ENCODE measurements around the gene ROPN1B.
"Not testable (repeated sequence)": the region's sequence is repeated elsewhere in the genome, so short reads cannot be mapped to it uniquely, and the experiment has no call there.

The ROPN1B gene

DNA sequence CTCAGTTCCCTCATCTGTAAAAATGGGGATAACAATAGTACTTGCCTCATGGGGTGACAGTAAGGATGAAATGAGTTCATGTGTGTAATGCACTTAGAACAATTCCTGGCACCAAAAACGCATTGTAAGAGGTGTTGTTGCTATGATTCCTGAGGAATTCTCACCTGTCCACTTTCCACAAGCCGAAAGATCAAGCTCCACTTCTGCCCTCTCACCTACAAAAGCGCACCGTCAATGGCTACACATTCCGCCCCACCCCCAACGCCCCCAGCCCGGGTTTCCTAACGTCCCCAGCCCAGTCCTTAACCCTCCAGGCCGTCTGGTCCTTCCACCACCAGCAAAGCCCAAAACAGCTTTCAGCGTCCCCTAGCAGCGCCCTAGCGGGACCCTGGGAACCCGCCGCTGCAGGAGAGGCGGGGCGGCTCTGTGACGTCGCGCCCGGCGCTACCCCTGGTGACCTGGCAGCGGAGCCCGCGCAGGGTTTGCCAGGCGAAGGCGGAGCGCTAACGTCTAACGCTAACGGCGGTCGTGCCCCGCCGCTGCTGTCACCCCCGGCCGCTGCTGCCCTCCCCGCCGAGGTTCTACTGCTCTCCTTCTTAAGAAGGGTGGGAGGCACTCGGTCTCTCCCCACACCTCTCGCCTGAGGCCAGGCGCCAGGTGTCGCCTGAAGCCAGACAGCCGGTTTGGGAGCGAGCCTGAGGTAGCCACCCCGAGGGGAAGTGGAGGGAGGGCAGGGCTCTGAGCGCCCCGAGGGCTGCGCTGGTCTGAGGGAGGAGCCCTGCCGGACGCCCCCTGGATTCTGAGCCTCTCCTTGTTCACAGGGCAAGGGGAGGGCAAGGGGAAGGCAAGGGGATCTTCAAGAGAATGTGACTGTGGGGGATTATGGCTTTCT is at the start of gene ROPN1B:
ROPN1B (plus strand) TSS at position 478 of the 892 bp plus-strand sequence. CDS start 2,877 bp downstream, outside the sequence.
- DNase-seq (ENCODE audit: low read depth in 2 of 2), result not testable (repeated sequence)

DNA sequence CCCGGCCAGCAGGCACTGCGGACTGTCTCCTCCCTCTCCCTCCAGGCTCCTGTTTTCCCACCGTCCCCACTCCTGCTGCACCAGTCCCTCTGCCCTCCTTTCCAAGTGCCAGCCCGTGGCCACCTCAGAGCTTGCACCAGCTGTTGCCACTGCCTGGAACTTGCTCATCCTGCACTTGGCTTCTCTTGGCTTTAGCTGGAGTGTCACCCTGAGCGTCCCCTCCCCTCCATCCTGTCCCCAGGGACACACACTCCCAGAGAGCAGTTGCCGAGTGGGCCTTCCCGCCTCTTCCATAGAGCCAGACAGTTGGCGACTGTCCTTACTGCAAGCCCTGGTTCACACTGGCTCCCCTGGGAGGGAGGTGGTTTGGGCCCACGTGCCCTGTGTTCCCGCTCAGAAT is 48.8 kb upstream of the ROPN1B start:
- not testable (repeated sequence) for DNase-seq (ENCODE audit: low read depth in 2 of 2)

DNA sequence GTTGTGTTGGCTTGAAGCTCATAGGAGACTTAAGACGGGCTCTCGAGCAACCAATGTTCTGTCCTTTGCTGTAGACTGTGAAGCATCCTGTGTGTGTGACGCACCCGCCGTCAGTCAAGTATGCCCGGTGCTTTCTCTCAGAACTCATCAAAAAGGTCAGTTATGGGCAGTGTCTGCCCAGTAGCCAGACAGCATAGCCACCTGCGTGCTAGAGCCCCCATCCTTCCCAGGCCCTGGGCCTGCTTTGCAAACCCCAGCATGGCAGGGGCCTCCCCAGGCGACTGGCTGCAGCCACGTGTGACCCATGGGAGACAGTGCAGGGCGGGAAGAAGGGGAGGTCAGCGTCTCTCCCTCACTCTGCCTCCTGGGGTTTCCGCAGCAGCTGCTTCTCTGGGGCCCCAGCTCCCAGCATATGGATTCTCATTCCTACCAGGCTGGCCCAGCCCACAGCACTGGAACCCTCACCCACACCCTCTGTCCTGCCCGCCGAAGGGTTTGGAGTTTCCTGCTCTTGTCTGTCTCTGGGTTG is 48.2 kb upstream of the ROPN1B start:
- DNase-seq (ENCODE audit: low read depth in 2 of 2), result not testable (repeated sequence)

DNA sequence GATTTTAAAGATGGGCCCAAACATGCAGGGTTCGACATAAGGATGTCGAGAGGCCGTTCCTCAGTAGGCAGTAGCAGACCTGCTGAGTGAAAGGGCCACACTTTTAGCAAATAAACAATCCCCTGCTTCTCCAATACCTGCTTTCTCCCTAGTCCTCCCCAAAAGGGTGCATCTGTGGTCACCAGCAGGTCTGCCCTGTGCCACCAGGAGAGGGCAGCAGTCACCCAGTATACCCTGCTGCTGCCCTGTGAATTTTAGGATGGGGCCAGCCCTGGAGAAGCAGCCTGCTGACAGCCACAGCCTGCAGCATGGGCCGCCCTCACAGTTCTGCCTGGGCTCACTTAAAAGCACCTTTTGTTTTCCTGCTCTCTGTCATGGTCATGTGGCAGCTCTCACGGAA is 47.3 kb upstream of the ROPN1B start:
- not testable (repeated sequence) for DNase-seq (ENCODE audit: low read depth in 2 of 2)

DNA sequence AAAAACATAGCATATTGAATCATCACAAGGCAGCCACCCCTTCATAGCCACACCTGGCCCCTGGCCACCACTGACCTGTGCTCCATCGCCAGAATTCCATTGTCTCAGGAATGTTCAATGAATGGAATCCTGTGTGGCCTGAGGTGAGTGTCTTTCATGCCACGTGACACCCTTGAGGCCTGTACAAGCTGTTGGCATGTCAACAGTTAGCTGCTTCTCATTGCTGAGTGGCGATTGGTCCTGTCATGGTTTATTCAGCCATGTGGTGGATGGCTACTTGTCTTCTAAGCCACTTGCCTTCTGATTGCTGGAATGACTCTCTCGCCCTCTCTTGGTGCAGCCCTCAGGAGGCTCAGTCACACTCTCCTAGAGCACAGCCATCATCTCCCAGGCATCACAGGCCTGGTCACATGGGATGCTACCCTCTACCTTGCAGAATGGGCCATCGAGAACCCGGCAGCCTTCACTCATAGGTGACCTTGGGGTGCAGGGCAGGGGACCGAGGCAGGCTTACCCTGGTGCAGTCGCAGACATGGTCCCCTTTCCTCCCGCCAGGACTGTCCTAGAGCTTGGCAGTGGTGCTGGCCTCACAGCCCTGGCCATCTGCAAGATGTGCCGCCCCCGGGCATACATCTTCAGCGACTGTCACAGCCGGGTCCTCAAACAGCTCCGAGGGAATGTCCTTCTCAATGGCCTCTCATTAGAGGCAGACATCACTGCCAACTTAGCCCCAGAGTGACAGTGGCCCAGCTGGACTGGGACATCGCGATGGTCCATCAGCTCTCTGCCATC is 45.5 kb upstream of the ROPN1B start:
- DNase-seq (ENCODE audit: low read depth in 2 of 2), result not testable (repeated sequence)

DNA sequence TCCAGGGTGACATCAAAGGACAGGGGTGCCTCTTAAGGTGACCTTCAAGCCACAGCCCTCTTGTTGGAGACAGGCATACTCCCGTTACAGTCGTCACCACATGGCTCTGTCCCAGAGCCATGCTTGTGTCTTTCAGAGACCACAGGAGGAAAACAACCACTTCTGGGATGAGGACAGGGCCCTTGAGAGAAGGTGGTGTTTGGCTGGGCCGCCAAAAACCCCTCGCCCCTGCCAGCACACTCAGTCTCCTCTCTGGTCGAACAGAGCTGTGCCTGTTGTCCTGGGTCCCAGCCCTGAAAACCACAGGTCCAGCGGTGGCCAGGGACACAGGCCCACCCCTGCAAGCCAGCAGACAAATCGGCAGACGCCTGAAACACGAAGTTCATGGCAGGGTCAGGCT is 44.7 kb upstream of the ROPN1B start:
- DNase-seq (ENCODE audit: low read depth in 2 of 2), result not testable (repeated sequence)

DNA sequence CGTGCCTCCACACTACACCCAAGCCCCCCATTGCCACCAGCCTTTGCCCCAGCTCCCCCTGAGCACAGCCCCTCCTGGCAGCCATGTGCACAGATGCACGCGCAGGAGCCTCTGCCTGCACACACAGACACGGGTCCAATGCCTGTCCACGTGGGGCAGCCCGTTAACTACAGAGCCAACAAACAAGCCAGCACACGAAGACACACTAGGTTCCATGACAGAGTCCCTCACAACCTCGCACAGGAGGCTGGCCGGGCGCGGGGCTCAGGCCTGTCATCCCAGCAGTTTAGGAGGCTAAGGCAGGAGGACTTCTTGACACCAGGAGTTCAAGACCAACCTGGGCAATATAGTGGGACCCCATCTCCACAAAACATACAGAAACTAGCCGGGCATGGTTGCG is 43.3 kb upstream of the ROPN1B start:
- DNase-seq (ENCODE audit: low read depth in 2 of 2), result not testable (repeated sequence)

DNA sequence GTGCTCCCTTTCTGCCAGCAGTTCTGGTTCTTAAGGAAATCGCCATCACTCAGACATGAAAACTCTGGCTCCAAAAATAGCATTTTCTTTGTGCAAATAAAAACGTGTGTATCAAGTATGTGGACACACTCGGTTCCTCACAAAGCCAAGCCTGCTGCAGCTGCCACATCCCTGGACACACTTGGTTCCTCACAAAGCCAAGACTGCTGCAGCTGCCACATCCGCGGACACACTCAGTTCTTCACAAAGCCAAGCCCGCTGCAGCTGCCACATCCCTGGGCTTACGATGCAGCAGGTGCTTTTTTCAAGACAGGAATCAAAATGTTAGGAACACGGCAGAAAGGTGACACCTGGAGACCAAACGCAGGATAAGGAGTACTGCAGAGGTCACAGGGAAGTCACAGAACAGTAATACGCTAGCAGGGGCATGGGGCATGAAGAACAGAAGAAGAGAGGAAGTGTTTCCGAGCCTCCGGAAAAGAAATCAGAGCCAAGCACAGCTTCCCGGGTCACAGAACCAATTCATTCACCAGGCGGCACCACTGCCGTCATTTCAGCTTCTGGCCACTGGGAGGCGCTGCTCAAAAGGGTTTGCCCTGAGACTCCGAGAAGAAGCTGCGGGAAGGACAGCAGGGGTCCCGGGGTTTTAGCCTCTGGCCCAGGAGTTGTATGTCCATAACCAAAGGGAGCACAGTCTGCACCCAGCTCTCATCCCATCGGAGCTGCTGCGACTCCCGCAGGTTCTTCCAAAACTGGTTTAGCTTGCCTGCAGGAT is 40.0 kb upstream of the ROPN1B start:
- DNase-seq (ENCODE audit: low read depth in 2 of 2), result peak; percentile 17 to 43

DNA sequence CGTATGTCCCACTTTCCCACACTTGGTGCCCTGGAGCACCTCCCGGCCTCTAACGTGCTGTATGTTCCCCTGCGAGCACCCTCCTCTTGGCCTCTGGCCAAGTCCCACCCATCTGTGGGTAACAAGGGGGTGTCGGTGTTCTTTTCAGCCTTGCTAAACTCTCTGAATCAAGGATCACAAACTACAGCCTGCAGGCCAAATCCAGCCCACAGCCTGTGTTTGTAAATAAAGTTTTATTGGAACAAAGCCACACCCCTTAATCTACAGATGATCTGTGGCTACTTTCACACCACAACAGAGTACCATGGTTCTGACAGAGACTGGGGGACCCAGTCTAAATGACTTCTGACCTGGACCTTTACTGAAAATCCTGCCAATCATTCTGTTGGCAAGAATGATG is 39.2 kb upstream of the ROPN1B start:
- DNase-seq (ENCODE audit: low read depth in 2 of 2), result not testable (repeated sequence)

DNA sequence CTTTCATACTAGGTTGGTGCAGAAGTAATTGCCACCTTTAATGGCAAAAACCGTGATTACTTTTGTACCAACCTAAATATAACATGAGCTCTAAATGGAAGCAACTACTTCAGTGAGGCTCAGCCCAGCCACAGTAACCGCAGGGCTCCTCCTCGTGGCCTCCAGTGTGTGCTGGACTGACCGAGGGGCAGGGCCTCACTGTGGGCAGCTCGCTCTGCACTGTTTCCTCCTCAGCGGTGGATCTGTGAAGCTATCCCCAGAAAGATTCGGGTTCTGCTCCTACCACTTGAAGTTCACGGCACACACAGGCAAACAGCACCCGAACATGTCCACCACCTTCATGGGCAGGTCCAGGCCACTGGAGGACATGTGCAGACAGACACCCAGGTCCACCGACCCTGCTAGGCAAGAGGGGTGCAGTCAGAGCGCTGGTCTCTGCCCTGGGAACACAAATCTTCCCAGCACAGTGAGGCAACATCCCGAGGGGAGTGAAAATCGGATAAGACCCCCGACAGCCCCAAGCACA is 37.6 kb upstream of the ROPN1B start:
- DNase-seq (ENCODE audit: low read depth in 2 of 2), result not testable (repeated sequence)

DNA sequence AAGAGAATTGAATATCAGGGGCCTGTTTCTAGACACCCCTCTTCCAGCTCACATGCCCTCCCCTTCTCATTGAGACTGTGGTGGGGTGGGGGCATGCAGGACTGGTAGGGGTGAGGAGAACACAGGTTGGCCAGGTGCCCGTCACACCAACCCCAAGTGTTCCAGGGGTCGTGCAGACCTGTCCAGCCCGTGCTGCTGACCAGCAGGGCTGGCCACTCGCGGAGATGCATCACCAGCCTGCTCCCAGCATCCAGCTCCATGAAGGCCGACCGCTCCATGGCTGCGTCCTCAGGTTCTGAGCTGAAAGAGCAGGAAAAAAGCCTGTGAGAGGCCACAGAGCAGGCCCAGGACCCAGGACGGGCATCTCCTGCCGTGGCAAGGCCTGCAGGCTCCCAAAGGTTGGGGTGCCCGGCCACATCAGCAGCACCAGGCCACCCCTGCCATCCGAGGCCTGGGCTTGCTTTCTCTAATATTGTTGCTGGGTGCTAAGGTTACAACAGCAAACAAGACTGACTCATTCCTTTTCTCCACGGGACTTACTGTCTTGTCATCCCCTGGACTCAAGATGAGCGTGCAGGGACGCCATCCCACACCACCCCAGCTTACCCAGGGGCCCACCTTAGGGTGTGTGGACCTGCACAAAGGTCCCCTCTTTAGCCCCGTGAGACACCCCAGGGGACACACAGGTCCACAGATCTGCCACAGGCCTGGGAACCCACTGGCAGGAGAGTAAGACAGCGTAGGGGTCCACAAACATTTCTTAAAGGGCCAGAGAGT is 35.4 kb upstream of the ROPN1B start:
- not testable (repeated sequence) for DNase-seq (ENCODE audit: low read depth in 2 of 2)

DNA sequence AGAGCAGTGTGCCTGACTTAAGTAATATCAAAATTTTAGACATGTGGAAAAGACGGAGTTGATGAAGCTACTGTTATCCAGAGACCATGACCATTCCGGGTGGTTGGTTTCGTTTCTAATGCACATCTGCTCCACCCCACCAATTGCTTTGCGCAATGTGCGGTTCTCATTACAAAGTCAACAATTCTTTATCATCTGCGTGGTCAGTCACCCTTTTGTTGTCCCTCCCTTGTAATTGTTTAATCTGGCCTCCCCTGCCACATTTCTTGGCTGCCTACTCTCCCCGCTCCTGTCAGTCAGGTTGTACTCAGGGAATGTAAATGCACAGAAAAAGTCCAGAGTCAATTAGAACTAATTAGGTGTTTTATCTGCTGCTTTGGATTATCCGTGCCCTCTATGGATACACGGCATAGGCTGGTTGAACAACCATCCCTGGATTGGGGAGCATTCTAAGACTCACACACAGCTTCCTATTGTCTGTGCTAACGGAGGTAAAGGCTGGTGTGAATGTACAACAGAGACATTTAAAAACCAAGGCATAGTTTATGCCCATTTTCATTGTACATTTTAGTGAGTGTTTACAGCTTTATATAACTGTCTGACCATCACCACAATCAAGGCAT is 33.6 kb upstream of the ROPN1B start:
- not testable (repeated sequence) for DNase-seq (ENCODE audit: low read depth in 2 of 2)

DNA sequence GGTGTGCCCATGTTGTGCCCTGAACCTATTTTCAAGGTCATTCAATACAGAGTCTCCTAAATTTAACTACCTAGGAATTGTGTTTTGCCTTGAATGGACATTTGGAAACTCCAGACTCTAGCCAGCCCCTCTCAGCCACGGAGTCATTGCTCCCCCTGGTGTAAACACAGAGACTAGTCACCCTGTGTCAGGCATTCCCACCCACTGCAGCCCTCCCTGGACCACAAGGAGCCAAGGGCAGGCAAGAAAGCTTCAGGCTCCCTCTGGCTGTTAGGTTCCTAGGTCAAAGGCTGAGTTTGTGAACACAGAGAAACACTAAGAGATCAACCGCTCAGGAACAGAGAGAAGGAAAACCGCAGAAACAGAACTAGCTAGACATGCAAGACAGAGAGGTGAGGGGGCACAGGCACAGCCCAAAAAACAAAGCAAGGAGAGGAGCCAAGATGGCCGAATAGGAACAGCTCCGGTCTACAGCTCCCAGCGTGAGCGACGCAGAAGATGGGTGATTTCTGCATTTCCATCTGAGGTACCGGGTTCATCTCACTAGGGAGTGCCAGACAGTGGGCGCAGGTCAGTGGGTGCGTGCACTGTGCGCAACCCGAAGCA is 32.7 kb upstream of the ROPN1B start:
- not testable (repeated sequence) for DNase-seq (ENCODE audit: low read depth in 2 of 2)

DNA sequence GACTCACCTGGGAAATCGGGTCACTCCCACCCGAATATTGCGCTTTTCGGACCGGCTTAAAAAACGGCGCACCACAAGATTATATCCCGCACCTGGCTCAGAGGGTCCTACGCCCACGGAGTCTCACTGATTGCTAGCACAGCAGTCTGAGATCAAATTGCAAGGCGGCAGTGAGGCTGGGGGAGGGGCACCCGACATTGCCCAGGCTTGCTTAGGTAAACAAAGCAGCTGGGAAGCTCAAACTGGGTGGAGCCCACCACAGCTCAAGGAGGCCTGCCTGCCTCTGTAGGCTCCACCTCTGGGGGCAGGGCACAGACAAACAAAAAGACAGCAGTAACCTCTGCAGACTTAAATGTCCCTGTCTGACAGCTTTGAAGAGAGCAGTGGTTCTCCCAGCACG is 32.1 kb upstream of the ROPN1B start:
- not testable (repeated sequence) for DNase-seq (ENCODE audit: low read depth in 2 of 2)

DNA sequence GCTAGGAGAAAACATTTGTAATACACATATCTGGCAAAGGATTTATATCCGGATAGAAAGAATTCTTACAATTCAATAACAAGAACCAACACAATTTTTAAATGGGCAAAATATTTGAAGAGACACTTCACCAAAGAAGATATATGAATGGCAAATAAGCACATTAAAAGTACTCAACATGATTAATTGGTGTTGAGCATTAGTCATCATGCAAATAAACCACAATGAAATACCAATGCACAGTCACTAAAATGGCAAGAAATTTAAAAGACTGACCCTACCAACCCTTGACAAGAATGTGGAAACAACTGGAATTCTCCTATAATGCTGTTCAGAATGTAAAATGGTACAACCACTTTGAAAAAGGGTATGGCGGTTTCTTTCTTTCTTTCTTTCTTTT is 21.2 kb upstream of the ROPN1B start:
- not testable (repeated sequence) for DNase-seq (ENCODE audit: low read depth in 2 of 2)

DNA sequence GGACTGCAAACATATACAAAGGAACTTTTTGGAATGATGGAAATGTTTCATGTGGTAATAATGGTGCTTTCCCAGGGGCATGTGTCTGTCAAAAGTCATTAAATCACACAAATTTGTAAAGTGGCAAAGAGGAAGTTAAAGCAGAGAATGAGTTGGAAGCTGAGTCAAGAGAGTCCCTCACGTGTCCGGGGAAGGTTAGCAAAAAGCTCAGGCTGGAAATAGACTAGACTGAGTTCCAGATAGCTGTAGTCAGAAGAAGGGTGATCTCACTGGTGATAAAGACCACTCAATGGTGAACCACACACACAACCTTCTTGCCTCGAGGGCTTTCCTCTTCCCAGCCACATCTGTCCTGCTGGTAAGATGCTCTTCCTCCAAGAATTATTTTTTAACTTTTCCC is 20.1 kb upstream of the ROPN1B start:
- not testable (repeated sequence) for DNase-seq (ENCODE audit: low read depth in 2 of 2)

DNA sequence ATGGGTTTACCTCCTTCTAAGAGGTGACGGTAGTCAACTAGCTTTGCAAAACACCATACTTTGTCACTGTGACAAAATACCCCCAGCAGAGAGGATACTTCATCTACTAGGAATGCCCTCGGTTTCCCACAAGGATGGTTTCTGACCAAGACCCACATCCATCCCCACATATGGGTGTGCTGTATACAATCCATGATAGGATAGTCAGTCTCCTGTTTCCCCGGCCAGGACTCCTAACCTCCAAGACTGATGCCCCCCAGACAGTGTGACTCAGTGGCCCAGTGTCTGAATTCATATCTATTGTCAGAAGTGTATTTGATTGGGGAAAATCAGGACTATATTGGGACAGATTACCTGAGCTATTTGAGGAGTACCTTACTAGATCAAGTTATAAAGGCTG is 17.8 kb upstream of the ROPN1B start:
- DNase-seq (ENCODE audit: low read depth in 2 of 2), result not testable (repeated sequence)

DNA sequence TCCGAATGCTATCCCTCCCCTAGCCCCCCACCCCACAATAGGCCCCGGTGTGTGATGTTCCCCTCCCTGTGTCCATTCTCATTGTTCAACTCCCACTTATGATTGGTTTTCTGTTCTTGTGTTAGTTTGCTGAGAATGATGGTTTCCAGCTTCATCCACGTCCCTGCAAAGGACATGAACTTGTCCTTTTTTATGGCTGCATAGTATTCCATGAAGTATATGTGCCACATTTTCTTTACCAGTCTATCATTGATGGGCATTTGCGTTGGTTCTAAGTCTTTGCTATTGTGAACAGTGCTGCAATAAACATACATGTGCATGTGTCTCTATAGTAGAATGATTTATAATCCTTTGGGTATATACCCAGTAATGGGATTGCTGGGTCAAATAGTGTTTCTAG is 12.0 kb upstream of the ROPN1B start:
- DNase-seq (ENCODE audit: low read depth in 2 of 2), result not testable (repeated sequence)

DNA sequence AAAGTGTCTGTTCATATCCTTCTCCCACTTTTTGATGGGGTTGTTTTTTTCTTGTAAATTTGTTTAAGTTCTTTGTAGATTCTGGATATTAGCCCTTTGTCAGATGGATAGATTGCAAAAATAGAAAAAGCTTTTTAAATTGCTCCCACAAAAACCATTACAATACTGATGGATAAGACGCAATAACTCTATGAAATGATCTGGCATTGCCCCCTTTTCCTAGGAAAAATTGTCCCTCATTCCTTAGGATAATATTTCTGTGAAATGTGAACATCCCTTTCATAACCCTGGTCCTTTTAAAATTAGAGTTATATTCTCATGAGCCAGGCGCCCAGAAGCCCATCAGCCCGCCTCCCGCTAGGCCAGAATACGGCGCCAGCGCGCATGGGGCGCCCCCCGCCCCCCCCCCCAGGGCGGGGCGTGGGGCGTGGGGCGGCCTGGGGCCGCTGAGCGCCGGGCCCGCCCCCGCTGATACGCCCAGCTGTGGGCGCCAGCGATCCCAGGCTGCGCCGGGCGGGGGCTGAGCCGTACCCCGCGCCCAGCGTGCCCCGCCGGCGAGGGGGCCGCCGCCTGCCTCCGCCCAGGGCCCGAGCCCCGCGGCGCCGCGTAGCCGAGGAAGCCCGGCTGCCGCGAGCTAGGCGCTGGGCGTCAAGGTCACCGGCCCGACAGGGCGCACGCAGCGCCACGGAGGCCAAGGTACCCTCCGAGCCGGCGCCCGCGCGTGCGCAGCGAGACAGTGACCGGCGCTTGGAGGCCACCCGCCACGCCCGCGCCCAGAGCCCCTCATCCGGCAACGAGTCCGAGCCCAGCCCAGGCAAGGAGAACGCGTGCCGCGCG is 11.1 kb upstream of the ROPN1B start:
- DNase-seq (ENCODE audit: low read depth in 2 of 2), result no peak

Measured in stimulated activated CD8-positive, alpha-beta memory T cell treated with anti-CD3 and anti-CD28 coated beads, Interleukin-7, amount 100 ng/mL, for 4 hours (primary cell).